ACC112 (cell line): ENCODE measurements around the gene WNT11.

Experiments used
- H2AFZ ChIP-seq: fragments of 200-600 bp; sonication (generic); one replicate; pipeline ENCODE4 v1.6.0; 2017; ENCODE audit warnings: antibody characterized with exemption, low read length; ENCODE audit not compliant: unreplicated experiment
- H3K27ac ChIP-seq: fragments of 200-600 bp; sonication (generic); 2 replicates; pipeline ENCODE4 v1.5.1; 2014; ENCODE audit warnings: low read depth, mild to moderate bottlenecking, antibody characterized with exemption, low read length, moderate library complexity
- H3K27me3 ChIP-seq: fragments of 200-600 bp; sonication (generic); 2 replicates; pipeline ENCODE4 v1.6.1; 2014; ENCODE audit warnings: mild to moderate bottlenecking, antibody characterized with exemption, low read length, moderate library complexity, mixed read lengths; ENCODE audit not compliant: insufficient read depth
- H3K36me3 ChIP-seq: fragments of 200-600 bp; sonication (generic); 2 replicates; pipeline ENCODE4 v1.6.1; 2016; ENCODE audit warnings: mild to moderate bottlenecking, antibody characterized with exemption, low read length, moderate library complexity, mixed read lengths; ENCODE audit not compliant: insufficient read depth
- H3K4me1 ChIP-seq: fragments of 200-600 bp; sonication (generic); one replicate; pipeline ENCODE4 v1.6.1; 2016; ENCODE audit warnings: low read length, mixed read lengths; ENCODE audit not compliant: insufficient read depth, unreplicated experiment, control insufficient read depth
- H3K4me3 ChIP-seq: fragments of 200-600 bp; sonication (generic); 2 replicates; pipeline ENCODE4 v1.5.1; 2014; ENCODE audit warnings: mild to moderate bottlenecking, low read depth, low read length
- H3K79me2 ChIP-seq: fragments of 200-600 bp; sonication (generic); one replicate; pipeline ENCODE4 v1.6.0; 2016; ENCODE audit warnings: low read length; ENCODE audit not compliant: control insufficient read depth, unreplicated experiment, insufficient read depth

The WNT11 gene

GRCh38 chr11:76185511-76185910 lies 20.8 kb downstream of the WNT11 start:
- Histone ChIP-seq H3K27ac (no peak overlapping the region), H3K27me3 (no peaks in the 10 kb centered on the region), H3K4me3 (no peak overlapping the region), H3K79me2 (no peaks in the 10 kb centered on the region), H3K4me1 (no peaks in the 10 kb centered on the region), H2AFZ (no peak overlapping the region), H3K36me3 (no peaks in the 10 kb centered on the region)

GRCh38 chr11:76184551-76184993 lies 21.7 kb downstream of the WNT11 start:
- Histone ChIP-seq H2AFZ (no peak overlapping the region), H3K27me3 (no peaks in the 10 kb centered on the region), H3K4me1 (no peaks in the 10 kb centered on the region), H3K79me2 (no peaks in the 10 kb centered on the region), H3K4me3 (no peak overlapping the region), H3K27ac (no peak overlapping the region), H3K36me3 (no peaks in the 10 kb centered on the region)

GRCh38 chr11:76181371-76181770 lies 24.9 kb downstream of the WNT11 start:
- no peak overlapping the region for H2AFZ ChIP-seq
- H3K79me2 ChIP-seq = no peaks in the 10 kb centered on the region
- H3K36me3 ChIP-seq = no peaks in the 10 kb centered on the region
- H3K27me3 ChIP-seq = no peaks in the 10 kb centered on the region
- H3K4me1 ChIP-seq = no peaks in the 10 kb centered on the region
- no peak overlapping the region for H3K4me3 ChIP-seq
- H3K27ac ChIP-seq = no peak overlapping the region

- no peak overlapping the region for H2AFZ ChIP-seq
- H3K4me3 ChIP-seq = no peak overlapping the region
- no peaks in the 10 kb centered on the region for H3K4me1 ChIP-seq
- H3K27ac ChIP-seq = no peak overlapping the region
- no peaks in the 10 kb centered on the region for H3K36me3 ChIP-seq
- no peaks in the 10 kb centered on the region for H3K79me2 ChIP-seq
- H3K27me3 ChIP-seq = no peaks in the 10 kb centered on the region
Measured at GRCh38 chr11:76179147-76179546, 27.2 kb downstream of the WNT11 start.

GRCh38 chr11:76177250-76177686 lies 29.0 kb downstream of the WNT11 start:
- Histone ChIP-seq H3K27me3 (no peaks in the 10 kb centered on the region), H3K36me3 (no peaks in the 10 kb centered on the region), H3K4me1 (no peaks in the 10 kb centered on the region), H3K27ac (no peak overlapping the region), H2AFZ (no peak overlapping the region), H3K4me3 (no peak overlapping the region), H3K79me2 (no peaks in the 10 kb centered on the region)

- H3K27ac ChIP-seq = no peak overlapping the region
- no peaks in the 10 kb centered on the region for H3K79me2 ChIP-seq
- H2AFZ ChIP-seq = no peak overlapping the region
- no peaks in the 10 kb centered on the region for H3K36me3 ChIP-seq
- no peaks in the 10 kb centered on the region for H3K27me3 ChIP-seq
- no peaks in the 10 kb centered on the region for H3K4me1 ChIP-seq
- H3K4me3 ChIP-seq = no peak overlapping the region
Measured at GRCh38 chr11:76176463-76176862, 29.8 kb downstream of the WNT11 start.

- H3K4me1 ChIP-seq = no peaks in the 10 kb centered on the region
- no peak overlapping the region for H3K4me3 ChIP-seq
- H3K27ac ChIP-seq = no peak overlapping the region
- no peaks in the 10 kb centered on the region for H3K36me3 ChIP-seq
- H3K27me3 ChIP-seq = no peaks in the 10 kb centered on the region
- H2AFZ ChIP-seq = no peak overlapping the region
- no peaks in the 10 kb centered on the region for H3K79me2 ChIP-seq
Measured at GRCh38 chr11:76175783-76176182, 30.5 kb downstream of the WNT11 start.

- Histone ChIP-seq H3K4me3 (no peak overlapping the region), H3K27ac (no peak overlapping the region), H3K4me1 (no peaks in the 10 kb centered on the region), H3K79me2 (no peaks in the 10 kb centered on the region), H2AFZ (no peak overlapping the region), H3K27me3 (no peaks in the 10 kb centered on the region), H3K36me3 (no peaks in the 10 kb centered on the region)
Measured at GRCh38 chr11:76174330-76174729, 32.0 kb downstream of the WNT11 start.

GRCh38 chr11:76173663-76174062 lies 32.6 kb downstream of the WNT11 start:
- no peaks in the 10 kb centered on the region for H3K4me1 ChIP-seq
- H3K27me3 ChIP-seq = no peaks in the 10 kb centered on the region
- no peak overlapping the region for H3K27ac ChIP-seq
- no peaks in the 10 kb centered on the region for H3K36me3 ChIP-seq
- no peaks in the 10 kb centered on the region for H3K79me2 ChIP-seq
- no peak overlapping the region for H2AFZ ChIP-seq
- H3K4me3 ChIP-seq = no peak overlapping the region

- H3K4me1 ChIP-seq = no peaks in the 10 kb centered on the region
- H3K36me3 ChIP-seq = no peaks in the 10 kb centered on the region
- no peak overlapping the region for H3K27ac ChIP-seq
- no peak overlapping the region for H3K4me3 ChIP-seq
- no peaks in the 10 kb centered on the region for H3K79me2 ChIP-seq
- H3K27me3 ChIP-seq = no peaks in the 10 kb centered on the region; the same call in 1 of the 2 replicates
- H2AFZ ChIP-seq = no peak overlapping the region
Measured at GRCh38 chr11:76172583-76172982, 33.7 kb downstream of the WNT11 start.

GRCh38 chr11:76170468-76170867 lies 35.8 kb downstream of the WNT11 start:
- no peaks in the 10 kb centered on the region; the same call in 1 of the 2 replicates for H3K27me3 ChIP-seq
- H3K27ac ChIP-seq = no peak overlapping the region
- H3K79me2 ChIP-seq = no peaks in the 10 kb centered on the region
- no peak overlapping the region for H3K4me3 ChIP-seq
- no peaks in the 10 kb centered on the region for H3K36me3 ChIP-seq
- H2AFZ ChIP-seq = no peak overlapping the region
- H3K4me1 ChIP-seq = no peaks in the 10 kb centered on the region
